ENCODE results near the gene UPK3BL2.
"Not testable (repeated sequence)": the region's sequence is repeated elsewhere in the genome, so short reads cannot be mapped to it uniquely, and the experiment has no call there.

DNA sequence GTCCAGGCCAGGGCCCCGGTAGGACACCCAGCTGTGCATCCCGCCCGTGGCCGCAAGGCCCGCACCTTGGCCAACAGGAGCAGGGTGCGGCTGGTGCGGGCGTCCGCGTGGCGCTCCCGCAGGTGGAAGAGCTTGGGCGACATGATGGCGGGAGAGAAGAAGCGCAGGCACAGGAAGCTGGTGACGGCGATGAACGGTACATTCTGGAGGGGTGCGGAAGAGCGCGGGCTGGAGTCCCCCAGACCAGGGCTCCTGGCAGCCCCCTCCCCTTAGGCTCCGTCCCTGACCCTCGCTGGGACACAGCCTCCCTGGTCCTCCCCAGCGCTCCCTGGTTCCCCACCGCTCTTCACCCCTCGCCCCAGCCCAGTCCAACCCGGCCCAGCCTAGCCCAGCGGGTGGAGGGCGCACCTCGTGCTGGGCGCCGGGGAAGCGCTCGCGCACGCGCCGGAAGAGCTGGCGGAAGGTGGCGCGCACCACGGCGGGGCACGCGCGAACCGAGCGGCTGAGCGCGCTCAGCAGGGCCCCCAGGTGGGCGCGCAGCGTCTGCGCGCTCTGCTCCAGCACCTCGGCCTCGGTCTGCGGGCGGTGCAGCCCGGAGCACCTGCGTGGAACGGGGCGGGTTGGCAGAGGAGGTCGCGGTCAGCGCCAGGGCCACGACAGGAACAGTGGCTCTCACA lies 48.9 kb downstream of the UPK3BL2 start:
- TF ChIP-seq, protein P1, sequence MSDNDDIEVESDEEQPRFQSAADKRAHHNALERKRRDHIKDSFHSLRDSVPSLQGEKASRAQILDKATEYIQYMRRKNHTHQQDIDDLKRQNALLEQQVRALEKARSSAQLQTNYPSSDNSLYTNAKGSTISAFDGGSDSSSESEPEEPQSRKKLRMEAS (IDR thresholded peaks at IDR 0.05; ENCODE audit: insufficient read depth, insufficient read length) = not testable (repeated sequence)
- TF ChIP-seq, protein P2, sequence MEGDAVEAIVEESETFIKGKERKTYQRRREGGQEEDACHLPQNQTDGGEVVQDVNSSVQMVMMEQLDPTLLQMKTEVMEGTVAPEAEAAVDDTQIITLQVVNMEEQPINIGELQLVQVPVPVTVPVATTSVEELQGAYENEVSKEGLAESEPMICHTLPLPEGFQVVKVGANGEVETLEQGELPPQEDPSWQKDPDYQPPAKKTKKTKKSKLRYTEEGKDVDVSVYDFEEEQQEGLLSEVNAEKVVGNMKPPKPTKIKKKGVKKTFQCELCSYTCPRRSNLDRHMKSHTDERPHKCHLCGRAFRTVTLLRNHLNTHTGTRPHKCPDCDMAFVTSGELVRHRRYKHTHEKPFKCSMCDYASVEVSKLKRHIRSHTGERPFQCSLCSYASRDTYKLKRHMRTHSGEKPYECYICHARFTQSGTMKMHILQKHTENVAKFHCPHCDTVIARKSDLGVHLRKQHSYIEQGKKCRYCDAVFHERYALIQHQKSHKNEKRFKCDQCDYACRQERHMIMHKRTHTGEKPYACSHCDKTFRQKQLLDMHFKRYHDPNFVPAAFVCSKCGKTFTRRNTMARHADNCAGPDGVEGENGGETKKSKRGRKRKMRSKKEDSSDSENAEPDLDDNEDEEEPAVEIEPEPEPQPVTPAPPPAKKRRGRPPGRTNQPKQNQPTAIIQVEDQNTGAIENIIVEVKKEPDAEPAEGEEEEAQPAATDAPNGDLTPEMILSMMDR (IDR thresholded peaks at IDR 0.05; ENCODE audit: extremely low read depth in 1 of 2, insufficient read depth in 1 of 2, low read depth in 1 of 2, low read length in 2 of 2) = not testable (repeated sequence)
- TF ChIP-seq POLR2A (IDR thresholded peaks at IDR 0.05; ENCODE audit: low read depth, low read length); POLR2AphosphoS5 (IDR thresholded peaks at IDR 0.05; ENCODE audit: insufficient read depth, low read depth, low read length): not testable (repeated sequence)

Measured in endothelial cell of umbilical vein (primary cell).